AG09309 (cell line): ENCODE measurements around the gene ZC3H12D.

Experiments used
- DNase-seq: peaks from one replicate; pipeline ENCODE4 v3.0.0-alpha.2; 2010; ENCODE audit warnings: low read depth
- H3K4me3 ChIP-seq: 2 replicates; pipeline ENCODE4 v1.5.1; 2011; ENCODE audit warnings: mild to moderate bottlenecking, low read depth, low read length, moderate library complexity; ENCODE audit not compliant: control insufficient read depth
- CTCF ChIP-seq: IDR thresholded peaks from 2 replicates; pipeline ENCODE4 v1.5.1; 2011; ENCODE audit warnings: mild to moderate bottlenecking, low read depth, low read length, inconsistent platforms; ENCODE audit not compliant: insufficient read depth, control insufficient read depth; ENCODE audit errors: missing control alignments

ZC3H12D gene

GRCh38 chr6:149433405-149433804, 51.4 kb downstream of the ZC3H12D start:
- DNase-seq: no peak
- H3K4me3 ChIP-seq: no peak overlapping the region
- no peak for TF ChIP-seq CTCF

- peak; percentile 93 for TF ChIP-seq CTCF
- H3K4me3 ChIP-seq: no peak overlapping the region; the same call in 1 of the 2 replicates
Observed at GRCh38 chr6:149431905-149432775, 52.7 kb downstream of the ZC3H12D start.

GRCh38 chr6:149429427-149430360, 55.1 kb downstream of the ZC3H12D start:
- no peak for TF ChIP-seq CTCF
- DNase-seq: no peak
- no peak overlapping the region for H3K4me3 ChIP-seq

More at GRCh38 chr6:149431905-149432775, 52.7 kb downstream of the ZC3H12D start:
- DNase-seq: peak; percentile 80

- TF ChIP-seq CTCF: no peak
- no peak for DNase-seq
- H3K4me3 ChIP-seq: no peak overlapping the region
Observed at GRCh38 chr6:149428606-149429005, 56.2 kb downstream of the ZC3H12D start.

- DNase-seq: no peak
- no peak overlapping the region for H3K4me3 ChIP-seq
- TF ChIP-seq CTCF: no peak
Observed at GRCh38 chr6:149425754-149426153, 59.1 kb downstream of the ZC3H12D start.

- no peak for TF ChIP-seq CTCF
- no peak for DNase-seq
- no peak overlapping the region for H3K4me3 ChIP-seq
Observed at GRCh38 chr6:149425224-149425623, 59.6 kb downstream of the ZC3H12D start.
